Right renal pelvis (tissue), 4 donors: ENCODE data around the gene FRMD4A. TPM values are rescaled to one million over a fixed set of nuclear protein-coding genes. Genes with fewer than 3 reads are reported as not detected.

Experiments used
- DNase-seq, 4 donors: peaks; one replicate each; pipeline ENCODE4 v3.0.0-alpha.2; 2013; ENCODE audit warnings: low read depth in 4 of 4, low spot score in 3 of 4, missing footprints in 1 of 4
- polyA plus RNA-seq, 4 donors: library from polyadenylated mRNA; unstranded; fragments of 120-200 nt; gene quantifications; one replicate each; pipeline ENCODE4 v1.2.1, GENCODE V29; 2013; ENCODE audit not compliant: insufficient read length in 4 of 4

The FRMD4A gene
- polyA plus RNA-seq, 4 donors: 76.2 to 81.0 (median 78.2) TPM

- no peak for DNase-seq
Observed at GRCh38 chr10:13998163-13998835, 332.4 kb downstream of the FRMD4A start.

DNA sequence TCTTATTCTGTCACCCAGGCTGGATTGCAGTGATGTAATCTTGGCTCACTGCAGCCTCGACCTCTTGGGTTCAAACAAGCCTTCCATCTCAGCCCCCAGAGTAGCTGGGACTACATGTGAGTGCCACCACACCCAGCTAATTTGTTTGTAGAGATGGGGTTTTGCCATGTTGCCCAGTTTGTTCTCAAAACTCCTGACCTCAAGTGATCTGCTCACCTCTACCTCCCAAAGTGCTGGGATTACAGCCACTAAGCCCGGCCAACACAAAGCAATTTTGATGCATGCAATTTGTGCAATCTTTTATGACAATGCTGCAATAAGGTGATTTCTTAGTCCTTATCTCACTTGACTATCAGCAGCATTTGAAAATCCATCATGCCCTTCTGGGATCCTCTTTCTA is 333.1 kb downstream of the FRMD4A start:
- no peak for DNase-seq

DNA sequence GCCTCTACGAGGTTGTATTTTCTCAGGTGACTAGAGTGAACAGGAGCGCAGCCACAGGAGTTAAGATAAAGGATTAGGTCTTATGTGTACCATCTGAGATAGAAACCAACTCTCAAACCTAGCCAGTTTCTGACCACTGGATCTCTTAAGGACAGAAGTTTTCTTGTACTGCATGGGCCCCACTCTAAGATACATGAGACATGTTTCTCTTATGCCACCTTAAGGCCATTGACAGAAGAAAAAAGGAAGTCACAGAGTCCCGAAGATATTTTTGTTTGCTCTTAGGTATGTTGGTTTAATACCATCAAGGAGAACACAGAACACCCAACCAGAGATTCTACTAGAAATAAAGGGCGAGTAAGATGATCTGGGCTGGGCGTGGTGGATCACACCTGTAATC is 335.8 kb downstream of the FRMD4A start:
- DNase-seq: no peak

DNA sequence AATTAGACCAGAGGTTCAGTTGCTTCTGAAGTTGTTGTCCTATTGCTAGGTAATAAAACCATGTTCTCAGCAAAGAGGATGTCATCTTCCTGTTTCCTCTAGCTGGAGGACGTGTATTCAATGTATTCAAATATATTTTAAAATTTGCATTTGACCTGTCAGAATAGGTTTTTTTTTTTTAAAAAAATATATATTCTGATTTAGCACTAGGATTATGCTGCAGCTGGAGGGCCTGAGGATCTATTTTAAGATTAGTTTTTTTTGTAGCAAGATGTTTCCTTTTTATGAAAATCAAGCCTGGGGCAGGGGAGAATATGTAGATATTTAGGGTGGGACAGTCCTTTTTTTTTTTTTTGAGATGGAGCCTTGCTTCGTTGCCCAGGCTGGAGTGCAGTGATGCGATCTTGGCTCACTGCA is 337.0 kb downstream of the FRMD4A start:
- no peak for DNase-seq

DNA sequence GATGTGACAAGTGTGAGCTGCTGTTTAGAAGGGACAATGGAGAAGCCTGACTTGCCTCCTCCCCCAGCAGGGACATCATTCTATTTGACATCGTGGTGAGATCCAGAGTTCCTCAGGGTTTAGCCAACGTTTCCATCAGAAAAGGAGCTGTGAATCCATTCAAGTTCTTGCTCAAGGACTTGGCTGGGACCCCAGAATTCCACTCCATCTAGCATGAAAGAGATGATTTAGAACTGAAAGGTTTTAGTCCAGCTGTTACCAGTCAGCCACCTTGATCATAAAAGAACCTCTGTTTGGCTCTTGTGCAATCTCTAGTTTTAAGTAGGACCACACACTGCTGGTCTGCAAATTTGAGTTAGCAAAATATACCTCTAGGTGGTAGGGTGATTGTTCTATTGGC is 337.6 kb downstream of the FRMD4A start:
- no peak for DNase-seq

GRCh38 chr10:13991353-13991752 is 339.4 kb downstream of the FRMD4A start:
- DNase-seq: no peak

GRCh38 chr10:13990946-13991345 is 339.8 kb downstream of the FRMD4A start:
- DNase-seq: no peak

- no peak for DNase-seq
Observed at GRCh38 chr10:13990392-13990805, 340.3 kb downstream of the FRMD4A start.

- no peak for DNase-seq
Observed at GRCh38 chr10:13989616-13990015, 341.1 kb downstream of the FRMD4A start.

GRCh38 chr10:13987446-13987845 is 343.3 kb downstream of the FRMD4A start:
- DNase-seq: no peak

DNA sequence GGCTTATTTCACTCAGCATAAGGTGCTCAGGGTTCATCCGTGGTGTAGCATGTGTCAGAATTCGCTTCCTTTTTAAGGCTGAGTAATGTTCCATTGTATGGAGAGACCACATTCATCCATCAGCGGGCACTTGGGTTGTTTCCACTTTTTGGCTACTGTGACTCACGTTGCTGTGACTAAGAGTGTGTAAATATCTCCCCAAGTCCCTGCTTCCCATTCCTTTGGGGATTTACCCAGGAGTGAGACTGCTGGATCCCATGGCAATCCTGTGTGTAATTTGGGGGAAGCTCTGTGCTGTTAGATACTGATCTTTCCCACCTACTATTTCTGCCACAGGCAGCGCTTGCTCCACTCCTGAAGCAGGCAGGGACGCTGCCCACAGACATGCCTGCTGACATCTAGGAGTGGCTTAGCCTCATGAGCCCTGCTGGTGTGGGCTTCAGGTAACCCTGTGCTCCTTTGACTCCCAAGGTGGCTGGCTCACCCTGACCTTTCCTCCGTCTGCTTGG is 346.0 kb downstream of the FRMD4A start:
- DNase-seq: no peak

GRCh38 chr10:13983035-13983434 is 347.7 kb downstream of the FRMD4A start:
- DNase-seq: no peak

GRCh38 chr10:13978533-13979115 is 352.1 kb downstream of the FRMD4A start:
- no peak for DNase-seq

DNA sequence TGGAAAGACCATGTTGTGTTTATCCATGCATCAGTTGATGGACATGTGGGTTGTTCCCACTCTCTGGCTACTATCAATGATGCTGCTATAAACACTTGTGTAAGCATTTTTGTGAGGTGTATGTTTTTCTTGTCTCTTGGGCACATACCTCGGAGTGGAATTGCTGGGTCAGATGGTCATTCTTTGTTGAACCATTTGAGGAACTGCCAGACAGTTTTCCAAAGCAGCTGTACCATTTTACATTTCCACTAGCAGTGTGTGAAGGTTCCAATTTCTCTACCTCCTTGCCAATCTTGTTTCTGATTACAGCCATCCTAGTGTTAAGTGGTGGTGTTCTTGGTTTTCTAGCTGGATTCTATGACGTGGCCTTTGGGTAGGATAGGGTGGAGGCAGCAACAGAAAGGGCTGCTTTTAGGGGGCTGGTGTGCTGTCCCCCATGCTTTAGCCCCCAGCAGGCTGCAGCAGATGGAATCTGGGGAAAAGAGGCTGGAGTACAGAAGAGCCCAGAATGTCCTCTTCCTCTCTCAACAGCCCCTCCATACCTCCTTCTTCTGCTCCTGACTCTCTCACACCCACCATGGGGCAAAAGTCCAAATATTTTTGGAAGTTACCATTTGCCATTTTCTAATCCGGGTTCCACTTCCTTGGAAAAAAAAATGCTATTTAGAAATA is 352.7 kb downstream of the FRMD4A start:
- DNase-seq: no peak

DNA sequence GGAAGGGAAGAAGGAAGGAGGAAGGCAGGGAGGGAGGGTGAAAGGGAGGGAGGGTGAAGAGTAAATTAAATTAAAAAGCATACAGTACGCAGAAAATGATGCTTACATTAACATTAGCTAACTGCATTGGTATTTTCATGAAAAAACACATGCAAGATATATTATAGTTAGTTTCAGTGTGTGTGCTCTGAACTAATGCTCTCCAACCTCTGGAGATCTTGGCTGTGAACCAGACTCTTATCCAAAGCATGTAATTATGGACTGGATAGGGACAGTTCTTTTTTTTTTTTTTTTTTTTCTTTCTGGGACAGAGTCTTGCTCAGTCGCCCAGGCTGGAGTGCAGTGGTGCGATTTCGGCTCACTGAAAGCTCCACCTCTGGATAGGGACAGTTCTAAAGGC is 357.0 kb downstream of the FRMD4A start:
- DNase-seq: peak in 2 of 4 donors; percentile 63

DNA sequence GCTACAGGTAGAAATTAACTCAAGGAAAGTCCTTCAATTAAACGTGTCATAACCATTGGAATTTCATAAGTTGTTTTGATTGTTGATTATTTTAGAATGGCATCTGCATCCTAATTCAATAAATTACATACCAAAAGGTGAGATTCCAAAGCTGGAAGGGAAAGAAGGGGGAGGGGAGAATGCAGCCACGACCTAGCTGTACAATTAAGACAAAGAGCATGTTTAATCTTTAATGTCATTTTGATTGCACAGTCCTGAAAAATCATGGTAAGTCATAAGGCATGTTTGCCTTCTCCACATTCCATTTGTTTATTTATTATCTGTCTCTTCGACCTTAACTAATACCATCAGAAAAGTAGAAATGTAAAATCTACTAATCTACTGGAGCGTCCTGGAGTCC is 358.1 kb downstream of the FRMD4A start:
- DNase-seq: no peak

GRCh38 chr10:13971601-13972475 is 358.9 kb downstream of the FRMD4A start:
- no peak for DNase-seq

DNA sequence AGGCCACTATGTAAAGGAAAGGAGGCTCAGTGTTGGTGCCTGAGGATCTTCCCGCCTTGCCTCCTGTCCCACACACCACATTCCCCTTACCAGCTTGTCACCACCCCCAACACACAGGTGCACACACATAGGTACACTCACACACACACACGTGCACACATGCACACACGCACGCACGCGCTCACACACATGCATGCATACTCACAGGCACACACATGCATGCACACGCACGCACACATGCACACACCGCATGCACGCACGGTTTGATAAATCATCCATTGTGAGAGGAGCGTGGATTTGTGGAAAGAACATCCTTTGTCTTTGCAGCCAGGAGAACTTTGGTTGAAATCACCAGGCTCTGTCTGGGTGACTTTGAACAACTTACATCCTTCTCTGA is 359.8 kb downstream of the FRMD4A start:
- DNase-seq: no peak

DNA sequence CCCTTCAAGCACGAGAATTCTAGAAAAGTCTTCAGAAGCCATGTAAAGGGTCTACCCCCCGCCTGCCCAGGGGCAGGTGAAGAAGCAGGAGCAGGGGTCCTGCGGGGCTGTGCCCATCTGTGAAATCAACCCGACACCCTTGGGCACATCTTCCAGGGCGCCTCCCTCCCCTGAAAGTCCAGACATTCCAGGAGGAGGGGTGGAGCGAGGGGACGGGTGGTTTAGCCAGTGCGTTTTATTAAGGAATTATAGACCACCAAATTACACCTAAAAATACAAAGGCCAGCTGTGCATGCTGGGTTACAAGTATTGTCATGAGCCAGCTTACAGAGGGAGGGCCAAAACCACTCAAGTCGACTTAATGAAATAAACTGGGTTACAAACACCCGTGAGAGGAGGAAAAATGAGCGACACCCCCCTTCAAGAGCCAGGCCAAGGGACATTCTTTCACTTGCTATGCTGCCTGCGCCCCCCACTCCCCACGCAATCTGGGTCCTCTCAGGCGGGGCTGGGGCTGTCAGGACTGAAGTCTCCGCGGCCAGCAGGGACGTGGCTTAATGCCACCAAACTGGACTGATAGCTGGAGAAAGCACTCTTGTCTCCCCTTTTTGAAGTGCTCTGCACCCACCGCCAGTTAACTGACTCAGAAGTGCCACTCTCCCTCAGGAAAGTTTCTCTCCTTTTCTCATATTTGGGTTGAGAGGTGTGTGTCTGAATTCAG is 360.3 kb downstream of the FRMD4A start:
- DNase-seq: no peak

DNA sequence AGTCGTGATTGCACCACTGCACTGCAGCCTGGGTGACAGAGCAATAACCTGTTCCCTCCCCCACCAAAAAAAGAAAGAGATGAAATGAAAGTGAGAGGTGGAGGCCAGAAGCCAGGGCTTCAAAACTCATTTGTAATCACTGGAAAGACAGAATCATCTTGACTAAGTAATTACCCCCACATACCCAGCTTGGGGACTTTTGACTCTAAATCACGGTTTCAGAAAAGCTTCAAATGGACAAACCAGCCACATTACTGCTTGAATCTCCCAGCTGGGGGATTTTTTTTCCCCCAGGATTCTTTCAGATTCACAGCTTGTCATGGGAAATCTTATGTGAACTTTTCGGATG is 361.0 kb downstream of the FRMD4A start:
- DNase-seq: no peak
